A549 (cell line): ENCODE data around the gene ANTXR2.

Experiments used
- BHLHE40 ChIP-seq: IDR thresholded peaks from 2 replicates; pipeline ENCODE4 v1.6.1; 2012; ENCODE audit warnings: low read depth, low read length, inconsistent platforms
- CHD2 ChIP-seq: fragments of 150-350 bp; IDR thresholded peaks from 2 replicates; pipeline ENCODE4 v1.6.1; 2014; ENCODE audit warnings: low read length; ENCODE audit not compliant: partially characterized antibody
- CHD4 ChIP-seq: fragments of 200-600 bp; sonication (generic); IDR thresholded peaks from 2 replicates; pipeline ENCODE4 v1.6.1; 2016; ENCODE audit warnings: antibody characterized with exemption, mild to moderate bottlenecking, borderline replicate concordance
- EP300 ChIP-seq, 2 experiments: fragments of >200 bp; sonication (Bioruptor Twin); formaldehyde crosslinking; IDR thresholded peaks; 2 replicates in 1 of 2; 3 replicates in 1 of 2; pipeline ENCODE4 v1.6.1; 2016 to 2017
- JUN ChIP-seq, 2 experiments: fragments of >200 bp; sonication (Bioruptor Twin); formaldehyde crosslinking; IDR thresholded peaks; 2 replicates in 1 of 2; 3 replicates in 1 of 2; pipeline ENCODE4 v1.6.1; 2016 to 2017
- KDM1A ChIP-seq: fragments of 200-600 bp; sonication (generic); IDR thresholded peaks from 2 replicates; pipeline ENCODE4 v1.6.1; 2016; ENCODE audit warnings: low read depth, mild to moderate bottlenecking
- KDM5A ChIP-seq: fragments of 200-600 bp; sonication (generic); IDR thresholded peaks from 2 replicates; pipeline ENCODE4 v1.6.1; 2016; ENCODE audit warnings: antibody characterized with exemption, mild to moderate bottlenecking
- POLR2A ChIP-seq: IDR thresholded peaks from 2 replicates; pipeline ENCODE4 v1.6.1; 2012; ENCODE audit warnings: mild to moderate bottlenecking, low read length
- RARB ChIP-seq: fragments of 250-450 bp; sonication (Bioruptor Pico); IDR thresholded peaks from 2 replicates; pipeline ENCODE4 v1.8.0; 2021; ENCODE audit warnings: mild to moderate bottlenecking, moderate library complexity
- SMC3 ChIP-seq: fragments of >200 bp; sonication (Bioruptor Twin); formaldehyde crosslinking; IDR thresholded peaks from 3 replicates; pipeline ENCODE4 v1.6.1; 2018; ENCODE audit warnings: inconsistent platforms
- TF ChIP-seq, protein P1 (sequence below): fragments of 200-600 bp; sonication (generic); IDR thresholded peaks from 2 replicates; pipeline ENCODE4 v1.6.1; 2016; ENCODE audit warnings: antibody characterized with exemption, mild to moderate bottlenecking, moderate library complexity
- TF ChIP-seq, protein P2 (sequence below): fragments of >200 bp; sonication (Bioruptor Twin); formaldehyde crosslinking; IDR thresholded peaks from 3 replicates; pipeline ENCODE4 v1.5.1; 2016
- TF ChIP-seq, protein P3 (sequence below): IDR thresholded peaks from 2 replicates; pipeline ENCODE4 v1.6.1; 2012

DNA sequence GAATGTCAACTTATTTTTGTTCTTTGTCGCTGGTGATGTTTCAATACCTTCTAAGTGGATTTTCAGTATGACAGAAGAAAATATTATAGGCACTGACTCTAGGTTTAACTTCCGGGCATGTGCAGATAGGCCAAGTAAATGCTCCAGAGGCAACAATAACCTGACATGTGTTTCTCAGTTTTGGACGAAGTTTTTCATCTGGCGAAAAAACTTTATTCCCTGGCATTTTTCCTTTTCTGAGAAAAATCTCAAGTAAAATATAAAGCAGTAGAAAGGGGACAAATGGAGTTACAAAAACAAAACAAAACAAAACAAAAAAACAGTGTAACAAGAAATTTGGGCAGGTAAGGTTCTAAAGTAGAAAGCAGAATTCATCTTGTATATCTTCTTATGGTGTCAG is 173.5 kb downstream of the ANTXR2 start:
- TF ChIP-seq KDM1A = no peak
- no peak for TF ChIP-seq POLR2A
- TF ChIP-seq CHD2 = no peak
- TF ChIP-seq, protein P1, sequence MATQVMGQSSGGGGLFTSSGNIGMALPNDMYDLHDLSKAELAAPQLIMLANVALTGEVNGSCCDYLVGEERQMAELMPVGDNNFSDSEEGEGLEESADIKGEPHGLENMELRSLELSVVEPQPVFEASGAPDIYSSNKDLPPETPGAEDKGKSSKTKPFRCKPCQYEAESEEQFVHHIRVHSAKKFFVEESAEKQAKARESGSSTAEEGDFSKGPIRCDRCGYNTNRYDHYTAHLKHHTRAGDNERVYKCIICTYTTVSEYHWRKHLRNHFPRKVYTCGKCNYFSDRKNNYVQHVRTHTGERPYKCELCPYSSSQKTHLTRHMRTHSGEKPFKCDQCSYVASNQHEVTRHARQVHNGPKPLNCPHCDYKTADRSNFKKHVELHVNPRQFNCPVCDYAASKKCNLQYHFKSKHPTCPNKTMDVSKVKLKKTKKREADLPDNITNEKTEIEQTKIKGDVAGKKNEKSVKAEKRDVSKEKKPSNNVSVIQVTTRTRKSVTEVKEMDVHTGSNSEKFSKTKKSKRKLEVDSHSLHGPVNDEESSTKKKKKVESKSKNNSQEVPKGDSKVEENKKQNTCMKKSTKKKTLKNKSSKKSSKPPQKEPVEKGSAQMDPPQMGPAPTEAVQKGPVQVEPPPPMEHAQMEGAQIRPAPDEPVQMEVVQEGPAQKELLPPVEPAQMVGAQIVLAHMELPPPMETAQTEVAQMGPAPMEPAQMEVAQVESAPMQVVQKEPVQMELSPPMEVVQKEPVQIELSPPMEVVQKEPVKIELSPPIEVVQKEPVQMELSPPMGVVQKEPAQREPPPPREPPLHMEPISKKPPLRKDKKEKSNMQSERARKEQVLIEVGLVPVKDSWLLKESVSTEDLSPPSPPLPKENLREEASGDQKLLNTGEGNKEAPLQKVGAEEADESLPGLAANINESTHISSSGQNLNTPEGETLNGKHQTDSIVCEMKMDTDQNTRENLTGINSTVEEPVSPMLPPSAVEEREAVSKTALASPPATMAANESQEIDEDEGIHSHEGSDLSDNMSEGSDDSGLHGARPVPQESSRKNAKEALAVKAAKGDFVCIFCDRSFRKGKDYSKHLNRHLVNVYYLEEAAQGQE = no peak
- TF ChIP-seq, protein P2, sequence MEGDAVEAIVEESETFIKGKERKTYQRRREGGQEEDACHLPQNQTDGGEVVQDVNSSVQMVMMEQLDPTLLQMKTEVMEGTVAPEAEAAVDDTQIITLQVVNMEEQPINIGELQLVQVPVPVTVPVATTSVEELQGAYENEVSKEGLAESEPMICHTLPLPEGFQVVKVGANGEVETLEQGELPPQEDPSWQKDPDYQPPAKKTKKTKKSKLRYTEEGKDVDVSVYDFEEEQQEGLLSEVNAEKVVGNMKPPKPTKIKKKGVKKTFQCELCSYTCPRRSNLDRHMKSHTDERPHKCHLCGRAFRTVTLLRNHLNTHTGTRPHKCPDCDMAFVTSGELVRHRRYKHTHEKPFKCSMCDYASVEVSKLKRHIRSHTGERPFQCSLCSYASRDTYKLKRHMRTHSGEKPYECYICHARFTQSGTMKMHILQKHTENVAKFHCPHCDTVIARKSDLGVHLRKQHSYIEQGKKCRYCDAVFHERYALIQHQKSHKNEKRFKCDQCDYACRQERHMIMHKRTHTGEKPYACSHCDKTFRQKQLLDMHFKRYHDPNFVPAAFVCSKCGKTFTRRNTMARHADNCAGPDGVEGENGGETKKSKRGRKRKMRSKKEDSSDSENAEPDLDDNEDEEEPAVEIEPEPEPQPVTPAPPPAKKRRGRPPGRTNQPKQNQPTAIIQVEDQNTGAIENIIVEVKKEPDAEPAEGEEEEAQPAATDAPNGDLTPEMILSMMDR = no peak
- no peak for TF ChIP-seq BHLHE40
- no peak for TF ChIP-seq EP300 (IDR thresholded peaks at IDR 0.05)
- TF ChIP-seq KDM5A = no peak
- TF ChIP-seq, protein P3, sequence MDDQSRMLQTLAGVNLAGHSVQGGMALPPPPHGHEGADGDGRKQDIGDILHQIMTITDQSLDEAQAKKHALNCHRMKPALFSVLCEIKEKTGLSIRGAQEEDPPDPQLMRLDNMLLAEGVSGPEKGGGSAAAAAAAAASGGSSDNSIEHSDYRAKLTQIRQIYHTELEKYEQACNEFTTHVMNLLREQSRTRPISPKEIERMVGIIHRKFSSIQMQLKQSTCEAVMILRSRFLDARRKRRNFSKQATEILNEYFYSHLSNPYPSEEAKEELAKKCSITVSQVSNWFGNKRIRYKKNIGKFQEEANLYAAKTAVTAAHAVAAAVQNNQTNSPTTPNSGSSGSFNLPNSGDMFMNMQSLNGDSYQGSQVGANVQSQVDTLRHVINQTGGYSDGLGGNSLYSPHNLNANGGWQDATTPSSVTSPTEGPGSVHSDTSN = no peak
- TF ChIP-seq RARB (CRISPR knock-in tag) = no peak
- TF ChIP-seq JUN (IDR thresholded peaks at IDR 0.05) = no peak
- TF ChIP-seq SMC3 = no peak
- no peak for TF ChIP-seq CHD4
